Esophagus squamous epithelium (tissue), 4 donors: ENCODE data around the gene PTPN5.

Source experiments
- CTCF ChIP-seq, 6 experiments: fragments of 450-650 bp in 4 of 6; fragments of 200-600 bp in 2 of 6; sonication (generic) in 2 of 6; IDR thresholded peaks; one replicate each; pipeline ENCODE4 v1.5.1; 2016 to 2019; ENCODE audit warnings: antibody characterized with exemption in 6 of 6, mild to moderate bottlenecking in 4 of 6, moderate library complexity in 4 of 6
- POLR2A ChIP-seq, 4 donors: fragments of 450-650 bp; IDR thresholded peaks; one replicate each; pipeline ENCODE4 v1.6.1; 2017; ENCODE audit warnings: antibody characterized with exemption in 4 of 4, mild to moderate bottlenecking in 4 of 4, moderate library complexity in 3 of 4

GRCh38 chr11:18733202-18733601 is 58.4 kb downstream of the PTPN5 start:
- no peak for TF ChIP-seq CTCF (IDR thresholded peaks at IDR 0.05)
- TF ChIP-seq POLR2A (IDR thresholded peaks at IDR 0.05) = no peak
